Loucy (cell line): ENCODE measurements around the gene SLC16A10.

ENCODE experiments used
- EZH2phosphoT487 ChIP-seq: fragments of 200-600 bp; IDR thresholded peaks from 2 replicates; pipeline ENCODE4 v1.6.1; 2018; ENCODE audit warnings: antibody characterized with exemption, mild to moderate bottlenecking, moderate library complexity, borderline replicate concordance
- TF ChIP-seq, protein P1 (sequence below): fragments of 200-600 bp; sonication (generic); conservative IDR thresholded peaks from 2 replicates; pipeline ENCODE4 v1.5.1; 2014; ENCODE audit warnings: mild to moderate bottlenecking, antibody characterized with exemption, low read length

DNA sequence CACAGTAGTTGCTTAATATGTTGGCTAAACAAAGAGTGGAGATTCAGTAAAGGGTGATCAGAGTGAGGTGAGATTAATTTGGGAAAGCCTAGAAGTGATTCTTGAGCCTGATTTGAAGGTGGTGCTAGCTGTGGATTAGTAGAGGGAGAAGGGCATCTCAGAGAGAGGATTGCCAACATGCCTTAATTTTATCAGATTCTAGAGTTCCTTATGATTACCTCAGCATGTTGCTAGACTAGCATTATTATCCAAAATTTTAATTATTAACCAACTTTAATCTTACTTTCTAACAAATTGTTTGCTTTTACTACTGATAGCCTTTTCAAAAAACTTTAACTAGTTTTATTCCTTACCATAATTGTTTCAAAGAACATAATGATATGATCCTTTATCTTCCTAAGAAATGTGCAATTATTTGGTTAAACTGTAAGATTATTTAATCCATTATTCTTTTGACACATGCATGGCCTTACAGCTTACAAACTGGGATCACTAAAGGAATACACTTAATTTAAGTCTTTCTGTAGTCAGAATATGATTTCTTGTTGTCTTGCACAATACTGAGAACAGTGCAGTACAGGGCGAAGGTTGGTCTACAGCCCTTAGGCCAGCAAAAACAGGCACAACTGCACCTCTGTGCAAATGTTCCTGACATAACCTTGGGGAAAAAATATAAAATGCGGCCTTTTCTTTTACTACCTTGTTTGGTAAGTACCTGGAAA, 88.9 kb downstream of the SLC16A10 start:
- TF ChIP-seq EZH2phosphoT487, result no peak
- TF ChIP-seq, protein P1, sequence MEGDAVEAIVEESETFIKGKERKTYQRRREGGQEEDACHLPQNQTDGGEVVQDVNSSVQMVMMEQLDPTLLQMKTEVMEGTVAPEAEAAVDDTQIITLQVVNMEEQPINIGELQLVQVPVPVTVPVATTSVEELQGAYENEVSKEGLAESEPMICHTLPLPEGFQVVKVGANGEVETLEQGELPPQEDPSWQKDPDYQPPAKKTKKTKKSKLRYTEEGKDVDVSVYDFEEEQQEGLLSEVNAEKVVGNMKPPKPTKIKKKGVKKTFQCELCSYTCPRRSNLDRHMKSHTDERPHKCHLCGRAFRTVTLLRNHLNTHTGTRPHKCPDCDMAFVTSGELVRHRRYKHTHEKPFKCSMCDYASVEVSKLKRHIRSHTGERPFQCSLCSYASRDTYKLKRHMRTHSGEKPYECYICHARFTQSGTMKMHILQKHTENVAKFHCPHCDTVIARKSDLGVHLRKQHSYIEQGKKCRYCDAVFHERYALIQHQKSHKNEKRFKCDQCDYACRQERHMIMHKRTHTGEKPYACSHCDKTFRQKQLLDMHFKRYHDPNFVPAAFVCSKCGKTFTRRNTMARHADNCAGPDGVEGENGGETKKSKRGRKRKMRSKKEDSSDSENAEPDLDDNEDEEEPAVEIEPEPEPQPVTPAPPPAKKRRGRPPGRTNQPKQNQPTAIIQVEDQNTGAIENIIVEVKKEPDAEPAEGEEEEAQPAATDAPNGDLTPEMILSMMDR, result no peak
